ENCODE measurements around the gene DMRT2.

Gene DMRT2

DNA sequence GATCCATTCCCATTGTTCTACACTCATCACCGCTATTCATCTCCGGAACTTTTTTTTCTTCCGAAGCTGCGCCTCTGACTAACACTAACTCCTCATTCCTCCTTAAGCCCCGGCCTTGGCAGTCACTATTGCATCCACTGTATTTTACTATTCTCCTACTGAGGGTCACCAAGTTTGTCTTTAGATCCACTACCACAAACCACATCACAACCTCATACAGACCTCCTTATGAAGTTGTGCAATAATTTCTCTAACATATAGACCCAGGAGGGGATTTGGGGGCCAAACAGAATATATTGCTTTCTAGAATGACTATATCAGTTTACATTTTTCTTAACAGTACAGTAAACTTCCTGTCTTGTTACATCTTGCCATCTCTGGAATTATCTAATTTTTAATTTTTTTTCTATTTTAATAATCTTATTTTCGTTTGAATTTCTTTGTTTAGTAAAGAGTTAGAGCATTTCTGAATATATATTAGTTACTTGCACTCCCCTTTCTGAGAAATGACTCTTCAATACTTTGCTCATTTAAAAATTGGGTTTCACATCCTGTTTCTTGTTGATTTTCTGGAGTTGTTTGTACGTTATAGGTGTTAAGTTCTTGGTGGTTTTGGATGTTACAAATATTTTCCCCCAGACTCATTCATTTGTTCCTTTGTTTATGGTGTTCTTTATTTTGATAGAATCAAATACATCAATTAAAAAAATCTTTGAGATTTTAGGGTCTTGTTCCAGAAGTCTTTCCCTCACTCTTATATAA is 37.1 kb downstream of the DMRT2 start:
- no peak for DNase-seq (ENCODE audit: low spot score)

DNA sequence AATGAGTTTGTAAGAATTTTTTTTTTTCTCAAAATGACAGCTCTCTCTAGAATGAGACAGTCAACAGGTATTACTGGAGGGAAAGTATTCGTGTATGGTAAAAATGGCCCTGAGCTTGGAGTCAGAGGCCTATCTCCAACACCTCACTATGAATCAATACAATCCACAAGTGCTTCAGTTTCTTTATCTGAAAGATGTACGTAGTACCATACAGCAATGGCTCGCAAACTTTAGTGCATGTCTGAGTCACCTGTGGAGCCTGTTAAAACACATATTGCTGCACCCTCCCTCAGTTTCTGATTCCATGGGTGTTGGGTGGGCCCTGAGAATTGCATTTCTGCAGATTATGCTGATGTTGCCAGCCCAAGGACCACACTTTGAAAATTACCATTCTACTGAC is 44.6 kb downstream of the DMRT2 start:
- no peak for DNase-seq (ENCODE audit: low spot score)

DNA sequence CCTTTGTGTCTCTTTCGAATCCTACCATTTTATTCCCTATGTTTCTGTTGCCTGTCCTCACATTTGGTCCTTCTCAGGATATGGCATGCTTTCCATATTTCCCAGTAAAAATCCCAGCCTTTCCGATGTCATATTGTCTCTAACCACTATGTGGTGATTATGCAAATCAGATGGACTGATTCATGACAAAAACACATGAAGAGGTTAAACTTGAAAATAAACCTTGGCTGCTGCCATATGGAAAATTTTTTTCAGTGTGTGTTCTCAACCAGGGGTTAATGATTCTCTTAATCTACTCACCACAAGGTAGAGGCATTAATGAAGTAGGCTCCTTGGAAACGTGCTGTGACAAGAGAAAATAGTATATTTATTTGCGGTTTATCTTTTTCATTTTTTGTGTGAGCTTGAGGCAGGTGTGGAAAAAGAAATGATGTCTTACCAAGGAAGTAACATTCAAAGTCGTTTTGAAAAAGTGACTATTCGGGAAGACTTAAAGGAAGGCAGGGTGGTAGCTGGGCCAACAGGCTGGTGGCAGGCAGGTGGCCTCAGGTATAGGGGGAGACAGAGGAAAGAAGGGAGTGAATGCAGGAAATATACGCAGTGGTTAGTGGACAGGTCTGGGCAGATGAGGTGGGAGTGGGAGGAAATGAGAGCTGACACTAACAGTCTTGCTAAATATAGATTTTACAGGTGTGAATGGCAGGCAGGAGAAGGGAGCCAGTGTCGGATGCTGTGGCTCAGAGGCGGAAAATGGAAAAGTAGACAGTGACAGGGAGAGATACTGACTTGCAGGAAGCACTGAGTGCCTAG is 46.2 kb downstream of the DMRT2 start:
- no peak for DNase-seq (ENCODE audit: low spot score)

- no peak for DNase-seq (ENCODE audit: low spot score)
Observed at GRCh38 chr9:1098551-1098950, 48.4 kb downstream of the DMRT2 start.

GRCh38 chr9:1100201-1100600 is 50.0 kb downstream of the DMRT2 start:
- no peak for DNase-seq (ENCODE audit: low spot score)

GRCh38 chr9:1100945-1101344 is 50.8 kb downstream of the DMRT2 start:
- DNase-seq (ENCODE audit: low spot score), result no peak

- no peak for DNase-seq (ENCODE audit: low spot score)
Observed at GRCh38 chr9:1101846-1102641, 51.9 kb downstream of the DMRT2 start.

- DNase-seq (ENCODE audit: low spot score), result no peak
Observed at GRCh38 chr9:1102642-1102970, 52.4 kb downstream of the DMRT2 start.

Small RNA genes lying within 50 kb of the gene (small RNA-seq; reads per million reads assigned to genes)
- gene RNU6-1073P, result 0 reads per million in 2 experiments
